ENCODE measurements around the gene GDF11.

- TF ChIP-seq, protein P1, sequence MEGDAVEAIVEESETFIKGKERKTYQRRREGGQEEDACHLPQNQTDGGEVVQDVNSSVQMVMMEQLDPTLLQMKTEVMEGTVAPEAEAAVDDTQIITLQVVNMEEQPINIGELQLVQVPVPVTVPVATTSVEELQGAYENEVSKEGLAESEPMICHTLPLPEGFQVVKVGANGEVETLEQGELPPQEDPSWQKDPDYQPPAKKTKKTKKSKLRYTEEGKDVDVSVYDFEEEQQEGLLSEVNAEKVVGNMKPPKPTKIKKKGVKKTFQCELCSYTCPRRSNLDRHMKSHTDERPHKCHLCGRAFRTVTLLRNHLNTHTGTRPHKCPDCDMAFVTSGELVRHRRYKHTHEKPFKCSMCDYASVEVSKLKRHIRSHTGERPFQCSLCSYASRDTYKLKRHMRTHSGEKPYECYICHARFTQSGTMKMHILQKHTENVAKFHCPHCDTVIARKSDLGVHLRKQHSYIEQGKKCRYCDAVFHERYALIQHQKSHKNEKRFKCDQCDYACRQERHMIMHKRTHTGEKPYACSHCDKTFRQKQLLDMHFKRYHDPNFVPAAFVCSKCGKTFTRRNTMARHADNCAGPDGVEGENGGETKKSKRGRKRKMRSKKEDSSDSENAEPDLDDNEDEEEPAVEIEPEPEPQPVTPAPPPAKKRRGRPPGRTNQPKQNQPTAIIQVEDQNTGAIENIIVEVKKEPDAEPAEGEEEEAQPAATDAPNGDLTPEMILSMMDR (conservative IDR thresholded peaks at IDR 0.05; ENCODE audit: low read depth, low read length) = no peak
- TF ChIP-seq USF2 (IDR thresholded peaks at IDR 0.05; ENCODE audit: low read depth, low read length) = peak; percentile 97
- peak; percentile 74; the same call in 1 of the 2 replicates for TF ChIP-seq MXI1 (IDR thresholded peaks at IDR 0.05; ENCODE audit: borderline replicate concordance, low read depth, low read length)
- peak; percentile 92 for TF ChIP-seq POLR2A (IDR thresholded peaks at IDR 0.05; ENCODE audit: low read depth, low read length)
- no peak for TF ChIP-seq RAD21 (IDR thresholded peaks at IDR 0.05; ENCODE audit: low read length)
- TF ChIP-seq NFE2L2 (IDR thresholded peaks at IDR 0.05; ENCODE audit: low read depth, low read length) = no peak
- TF ChIP-seq MAFK (IDR thresholded peaks at IDR 0.05; ENCODE audit: low read depth, low read length) = no peak
Observed at GRCh38 chr12:55728939-55729818, 13.7 kb upstream of the GDF11 start, which contains the start of gene CD63.

Data from IMR-90 (cell line).